Stimulated activated CD4-positive, alpha-beta T cell treated with anti-CD3 and anti-CD28 coated beads, TNF-alpha, amount 100 ng/mL, for 24 hours (primary cell): ENCODE results near the gene ABCG1.
A peak's percentile ranks its signal among the peaks of the same experiment; 100 is the strongest.
"Not testable (repeated sequence)": the region's sequence is repeated elsewhere in the genome, so short reads cannot be mapped to it uniquely, and the experiment has no call there.

Experiments used
- DNase-seq, 3 experiments: peaks; one replicate each; pipeline ENCODE4 v3.0.0-alpha.2; 2020; ENCODE audit warnings: low read depth in 3 of 3

ABCG1 gene

DNA sequence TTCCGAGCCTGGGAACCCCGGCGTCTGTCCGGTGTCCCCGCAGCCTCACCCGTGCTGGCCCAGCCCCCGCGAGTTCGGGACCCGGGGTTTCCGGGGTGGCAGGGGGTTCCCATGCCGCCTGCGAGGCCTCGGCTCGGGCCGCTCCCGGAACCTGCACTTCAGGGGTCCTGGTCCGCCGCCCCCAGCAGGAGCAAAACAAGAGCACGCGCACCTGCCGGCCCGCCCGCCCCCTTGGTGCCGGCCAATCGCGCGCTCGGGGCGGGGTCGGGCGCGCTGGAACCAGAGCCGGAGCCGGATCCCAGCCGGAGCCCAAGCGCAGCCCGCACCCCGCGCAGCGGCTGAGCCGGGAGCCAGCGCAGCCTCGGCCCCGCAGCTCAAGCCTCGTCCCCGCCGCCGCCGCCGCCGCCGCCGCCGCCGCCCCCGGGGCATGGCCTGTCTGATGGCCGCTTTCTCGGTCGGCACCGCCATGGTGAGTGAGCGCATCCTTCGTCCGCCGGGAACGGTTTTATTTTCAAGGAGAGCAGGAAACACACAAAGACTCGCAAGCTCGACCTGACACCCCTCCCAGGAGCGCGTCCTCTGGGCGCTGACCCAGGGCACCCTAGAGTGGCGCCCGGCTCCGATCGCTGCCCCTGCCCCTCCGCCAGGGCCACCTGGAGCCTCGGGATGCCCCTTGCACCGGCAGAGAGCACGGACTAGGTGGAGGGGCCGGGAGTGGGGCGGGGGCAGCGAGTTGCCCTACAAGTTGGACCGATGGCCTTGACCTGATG is at the start of gene ABCG1:
ABCG1 (plus strand) TSS at position 305 of the 770 bp plus-strand sequence; CDS start at position 428, 123 bp downstream.
- peak in 1 of 3 experiments; percentile 54 for DNase-seq

GRCh38 chr21:42169758-42170157 is 49.2 kb upstream of the ABCG1 start:
- DNase-seq = no peak

DNA sequence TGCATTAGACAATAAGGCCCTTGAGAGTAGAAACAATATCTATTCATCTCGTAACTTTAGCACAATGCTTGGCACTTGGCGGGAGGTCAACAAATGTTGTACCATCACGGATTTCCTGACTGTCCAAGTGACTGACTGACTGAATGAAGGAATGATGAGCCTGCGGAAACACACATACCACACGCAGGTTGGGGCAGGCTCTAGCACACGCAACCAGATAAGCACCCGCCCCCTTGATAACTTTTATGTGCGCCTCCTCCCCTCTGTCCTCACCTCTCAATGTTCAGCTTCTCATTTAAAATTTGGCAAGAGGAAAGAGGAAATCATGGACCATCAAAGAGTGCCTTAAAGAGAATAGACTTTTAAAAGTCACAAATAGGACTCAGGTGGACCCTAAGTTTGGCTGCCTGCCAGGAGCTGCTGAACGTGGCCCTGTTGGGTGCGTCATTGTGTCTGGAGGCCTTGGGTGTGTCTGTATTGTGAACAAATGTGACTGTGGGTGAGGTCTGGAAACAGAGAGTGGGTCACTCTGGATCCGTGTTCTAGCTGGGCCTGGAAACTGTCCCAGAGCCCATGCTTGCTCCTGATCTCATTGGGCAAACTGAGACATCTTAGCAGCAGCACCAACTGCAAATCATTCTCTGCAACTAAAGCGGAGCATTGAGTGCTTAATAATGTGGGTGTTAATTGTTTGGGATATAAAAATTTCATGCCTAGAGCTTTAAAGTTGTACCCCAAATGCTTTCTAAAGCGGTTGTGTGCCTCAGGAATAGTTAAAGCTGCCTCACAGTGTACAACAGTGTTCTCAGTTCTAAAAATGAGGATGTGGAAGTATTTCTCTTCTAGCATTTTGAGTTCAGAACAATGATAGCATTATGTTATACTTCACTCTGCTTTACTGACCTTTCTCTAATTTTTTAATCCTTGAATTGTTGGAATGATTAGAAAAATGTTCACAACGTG is 47.6 kb upstream of the ABCG1 start:
- DNase-seq = no peak

DNA sequence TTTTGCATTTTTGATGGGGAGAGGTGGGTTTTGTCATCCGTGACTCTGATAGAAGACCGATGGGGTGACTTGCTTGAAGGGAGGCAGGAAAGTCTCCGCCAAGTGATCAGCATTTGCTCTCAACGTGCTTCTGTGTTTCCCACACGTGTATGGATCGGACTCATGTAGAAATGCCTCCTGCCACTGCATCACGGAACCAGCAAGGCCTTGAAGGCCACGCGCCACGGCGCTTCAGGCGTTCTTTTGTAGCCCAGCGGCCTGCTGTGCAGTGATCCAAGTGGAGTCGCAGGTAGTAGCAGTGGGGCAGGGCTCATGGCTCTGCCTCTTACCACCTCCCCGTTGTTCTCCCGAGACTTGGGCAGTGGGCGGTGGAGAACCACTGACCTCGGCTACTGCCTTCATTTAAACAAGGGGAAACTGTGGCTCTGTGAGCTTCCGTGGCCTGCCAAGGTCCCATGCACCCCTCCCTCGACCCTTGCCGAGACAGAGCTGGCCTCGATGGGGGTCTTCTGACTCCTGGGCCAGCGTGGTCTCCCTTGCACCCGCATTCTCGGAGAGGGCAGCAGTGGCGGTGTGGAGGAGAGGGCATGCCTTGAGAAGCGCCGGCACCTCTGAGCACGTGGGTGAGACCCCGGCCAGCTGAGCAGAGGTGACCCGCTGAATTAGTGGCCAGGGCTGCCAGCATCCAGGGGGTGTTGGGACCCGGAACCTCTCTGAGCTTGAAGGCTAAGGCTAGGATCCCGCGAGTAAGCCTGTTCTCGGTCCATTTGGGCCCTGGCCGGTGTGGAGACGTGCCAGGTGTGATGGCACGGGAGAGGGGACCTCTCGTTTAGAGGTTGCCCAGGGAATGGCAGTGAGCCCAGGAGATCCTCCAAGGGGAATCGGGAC is 46.1 kb upstream of the ABCG1 start:
- DNase-seq = no peak

- DNase-seq = no peak
These were observed 44.8 kb upstream of the ABCG1 start for GRCh38 chr21:42174173-42174572.

DNA sequence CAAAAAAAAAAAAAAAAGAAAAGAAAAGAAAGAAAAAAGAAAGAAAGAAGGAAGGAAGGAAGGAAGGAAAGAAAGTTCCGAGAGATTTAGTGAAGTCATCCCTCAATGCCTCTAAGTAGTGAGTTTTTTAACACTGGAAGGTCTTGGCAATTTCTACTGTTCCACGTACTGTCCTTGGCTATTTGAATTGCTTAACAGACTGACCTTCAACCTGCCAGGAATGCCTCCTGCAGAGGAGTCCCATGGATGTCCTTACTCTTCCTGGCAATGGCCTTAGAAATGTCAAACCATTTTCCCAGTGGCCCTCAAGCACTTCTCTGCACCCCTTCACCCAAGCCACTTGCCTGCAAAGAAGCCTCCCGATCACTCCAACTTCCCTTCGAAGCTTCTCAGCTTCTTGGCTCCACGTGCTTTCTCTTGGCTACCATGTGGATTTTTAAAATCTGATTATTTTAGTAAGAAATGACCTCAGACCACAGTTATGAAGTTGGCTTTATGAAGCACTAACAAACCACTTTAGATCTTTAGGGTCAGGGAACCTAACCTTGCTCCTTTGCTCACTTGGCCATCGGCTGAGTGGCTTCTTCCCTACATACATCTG is 43.7 kb upstream of the ABCG1 start:
- no peak for DNase-seq

DNA sequence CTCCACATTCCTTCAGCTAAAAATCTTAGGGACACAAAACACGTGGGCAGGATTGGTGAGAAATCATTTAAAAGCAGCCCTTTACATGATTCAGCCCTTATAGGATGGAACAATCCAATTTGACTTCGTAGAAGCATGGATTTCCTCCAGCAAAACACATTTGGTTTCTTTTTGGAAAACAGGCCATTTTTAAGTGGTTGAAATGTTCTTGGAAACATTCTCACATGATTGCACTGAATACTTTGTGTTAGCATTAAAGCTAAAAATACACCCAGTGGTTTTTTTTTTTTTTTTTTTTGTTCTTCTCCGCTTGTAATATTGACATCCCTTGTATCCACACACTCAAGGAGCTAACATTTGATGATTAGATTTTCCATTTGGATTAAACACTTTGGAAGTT is 42.1 kb upstream of the ABCG1 start:
- no peak for DNase-seq

GRCh38 chr21:42179316-42179715 is 39.6 kb upstream of the ABCG1 start:
- no peak for DNase-seq

DNA sequence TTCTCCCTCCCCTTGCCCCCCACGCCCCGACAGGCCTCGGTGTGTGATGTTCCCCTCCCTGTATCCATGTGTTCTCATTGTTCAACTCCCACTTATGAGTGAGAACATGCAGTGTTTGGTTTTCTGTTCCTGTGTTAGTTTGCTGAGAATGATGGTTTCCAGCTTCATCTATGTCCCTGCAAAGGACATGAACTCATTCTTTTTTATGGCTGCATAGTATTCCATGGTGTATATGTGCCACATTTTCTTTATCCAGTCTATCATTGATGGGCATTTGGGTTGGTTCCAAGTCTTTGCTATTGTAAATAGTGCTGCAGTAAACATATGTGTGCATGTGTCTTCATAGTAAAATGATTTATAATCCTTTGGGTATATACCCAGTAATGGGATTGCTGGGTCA is 38.9 kb upstream of the ABCG1 start:
- DNase-seq = not testable (repeated sequence)

GRCh38 chr21:42182713-42183371 is 36.1 kb upstream of the ABCG1 start:
- no peak for DNase-seq

- no peak for DNase-seq
These were observed 35.3 kb upstream of the ABCG1 start for GRCh38 chr21:42183374-42184266.

GRCh38 chr21:42186591-42186990 is 32.3 kb upstream of the ABCG1 start:
- DNase-seq = no peak

DNA sequence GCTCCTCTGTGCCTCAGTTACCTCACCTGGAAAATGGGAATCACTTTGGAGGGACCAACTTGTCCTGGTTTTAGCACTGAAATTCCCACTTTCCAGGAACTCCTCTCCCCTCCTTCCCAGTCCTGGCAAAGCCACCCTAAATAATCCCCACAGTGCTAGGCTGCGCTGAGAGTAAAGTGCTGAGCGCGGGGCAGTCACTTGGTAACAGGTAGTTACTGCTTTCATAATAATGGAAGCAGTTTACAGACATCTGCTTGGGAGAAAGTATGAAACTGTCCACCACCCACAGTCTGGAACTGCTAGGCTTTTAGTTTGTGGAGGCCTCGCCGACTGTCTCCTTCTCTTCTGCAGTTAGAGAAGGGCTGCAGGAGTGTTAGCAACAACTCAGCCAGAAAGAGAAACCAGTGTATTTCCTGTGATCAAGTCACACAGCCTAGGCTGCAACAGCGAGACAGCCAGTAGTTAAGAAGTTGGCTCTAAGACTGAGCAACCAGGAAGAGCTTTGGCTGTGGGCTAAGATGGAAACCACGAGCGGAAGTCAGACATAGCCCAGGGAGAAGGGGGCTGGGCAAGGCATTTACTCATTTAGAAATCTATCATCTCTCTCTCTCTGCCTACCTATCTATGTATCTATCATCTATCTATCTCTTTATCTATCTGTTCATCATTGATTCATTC is 30.8 kb upstream of the ABCG1 start:
- DNase-seq = peak; percentile 38 to 72 (median 50)

DNA sequence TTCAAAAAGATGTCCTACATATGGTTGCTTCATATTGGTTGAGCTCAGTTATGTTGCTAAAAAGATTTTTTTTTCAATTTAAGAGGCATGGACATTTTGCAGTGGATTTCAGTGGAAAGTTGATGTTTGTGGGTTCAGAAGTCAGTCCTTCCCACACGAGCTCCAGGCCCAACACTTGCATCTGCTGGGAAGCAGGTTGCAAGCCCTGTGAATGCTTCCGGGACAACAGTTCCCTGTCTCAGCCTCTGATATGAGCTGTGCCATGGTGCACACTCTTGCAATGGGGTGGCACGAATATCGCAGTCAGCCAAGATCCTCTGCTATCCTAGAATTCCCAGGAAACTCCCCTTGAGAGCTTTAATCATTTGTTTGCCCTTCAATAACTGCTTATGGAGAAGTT is 30.3 kb upstream of the ABCG1 start:
- no peak for DNase-seq

- DNase-seq = no peak
These were observed 29.5 kb upstream of the ABCG1 start for GRCh38 chr21:42189431-42189830.

GRCh38 chr21:42189860-42190485 is 29.0 kb upstream of the ABCG1 start:
- no peak for DNase-seq

DNA sequence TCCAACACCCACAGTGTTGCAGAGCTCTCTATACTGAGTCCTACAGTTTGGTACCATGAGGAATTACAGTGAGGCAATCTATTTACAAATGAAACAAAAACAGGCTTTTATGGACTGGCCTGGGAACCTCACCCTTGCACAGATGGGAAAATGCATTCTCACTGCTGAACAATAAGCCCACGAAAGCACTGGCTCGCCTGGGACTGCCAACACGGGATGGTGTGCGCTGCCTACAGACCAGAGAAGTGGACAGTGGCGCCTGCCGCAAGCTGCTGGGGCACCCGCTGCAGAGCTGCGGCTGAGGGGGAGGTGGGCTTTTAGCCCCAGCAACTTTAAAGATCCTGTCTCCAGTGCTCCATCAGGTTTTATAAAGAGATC is 28.5 kb upstream of the ABCG1 start:
- no peak for DNase-seq

- DNase-seq = no peak
These were observed 27.9 kb upstream of the ABCG1 start for GRCh38 chr21:42191064-42191463.
